WERI-Rb-1 (cell line): ENCODE data around the gene NUDCD3.

Experiments used
- DNase-seq: peaks from one replicate; pipeline ENCODE4 v3.0.0-alpha.2; 2020
- H3K27ac ChIP-seq: fragments of 250-450 bp; sonication (Bioruptor Pico); 2 replicates; pipeline ENCODE4 v1.5.1; 2020; ENCODE audit warnings: mild to moderate bottlenecking, moderate library complexity
- H3K27me3 ChIP-seq: fragments of 250-450 bp; sonication (Bioruptor Pico); 2 replicates; pipeline ENCODE4 v1.5.1; 2021; ENCODE audit warnings: mild to moderate bottlenecking, low read depth, moderate library complexity; ENCODE audit not compliant: insufficient read depth, severe bottlenecking
- H3K36me3 ChIP-seq: fragments of 250-450 bp; sonication (Bioruptor Pico); 2 replicates; pipeline ENCODE4 v1.5.1; 2020; ENCODE audit warnings: mild to moderate bottlenecking, moderate library complexity
- H3K4me3 ChIP-seq: 2 replicates; pipeline ENCODE4 v1.5.1; 2011; ENCODE audit warnings: low read depth, mild to moderate bottlenecking, control low read depth, low read length
- H3K9me3 ChIP-seq: fragments of 250-450 bp; sonication (Bioruptor Pico); 2 replicates; pipeline ENCODE4 v1.5.1; 2021; ENCODE audit warnings: mild to moderate bottlenecking, moderate library complexity; ENCODE audit not compliant: severe bottlenecking
- TF ChIP-seq, protein P1 (sequence below): IDR thresholded peaks from 2 replicates; pipeline ENCODE4 v1.5.1; 2011; ENCODE audit warnings: low read depth, mild to moderate bottlenecking, control low read depth, inconsistent platforms, low read length

Gene NUDCD3

DNA sequence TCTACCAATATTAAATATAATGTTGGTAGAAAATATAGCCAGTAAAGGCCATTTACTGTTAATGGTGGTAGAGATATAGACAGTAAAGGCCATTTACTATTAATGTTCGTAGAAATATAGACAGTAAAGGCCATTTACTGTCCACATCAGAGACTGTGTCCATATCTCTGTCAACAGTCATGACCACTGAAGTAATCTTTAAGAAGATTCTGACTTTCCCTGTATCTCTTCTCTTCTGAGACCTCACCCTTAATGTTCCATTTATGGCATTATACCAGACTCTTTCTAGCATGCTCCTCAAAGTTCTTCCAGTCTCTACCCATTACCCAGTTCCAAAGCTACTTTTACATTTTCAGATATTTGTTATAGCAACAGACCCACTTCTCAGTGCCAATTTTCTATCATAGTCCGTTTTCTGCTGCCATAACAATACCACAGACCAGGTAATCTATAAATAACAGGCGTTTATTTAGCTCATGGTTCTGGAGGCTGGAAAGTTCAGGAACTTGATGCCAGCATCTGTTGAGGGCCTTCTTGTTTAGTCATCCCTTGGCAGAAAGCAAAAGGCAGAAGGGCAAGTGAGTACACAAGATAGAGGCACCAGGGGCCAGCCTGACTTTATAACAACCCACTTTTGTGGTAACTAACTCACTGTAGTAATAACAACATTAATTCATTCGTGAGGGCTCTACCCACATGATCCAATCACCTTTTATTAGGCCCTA, 7.9 kb upstream of the NUDCD3 start:
- Histone ChIP-seq H3K4me3 (no peak overlapping the region), H3K36me3 (no peaks in the 10 kb centered on the region), H3K9me3 (no peaks in the 10 kb centered on the region), H3K27ac (no peak overlapping the region), H3K27me3 (no peaks in the 10 kb centered on the region)
- DNase-seq: no peak
- TF ChIP-seq, protein P1, sequence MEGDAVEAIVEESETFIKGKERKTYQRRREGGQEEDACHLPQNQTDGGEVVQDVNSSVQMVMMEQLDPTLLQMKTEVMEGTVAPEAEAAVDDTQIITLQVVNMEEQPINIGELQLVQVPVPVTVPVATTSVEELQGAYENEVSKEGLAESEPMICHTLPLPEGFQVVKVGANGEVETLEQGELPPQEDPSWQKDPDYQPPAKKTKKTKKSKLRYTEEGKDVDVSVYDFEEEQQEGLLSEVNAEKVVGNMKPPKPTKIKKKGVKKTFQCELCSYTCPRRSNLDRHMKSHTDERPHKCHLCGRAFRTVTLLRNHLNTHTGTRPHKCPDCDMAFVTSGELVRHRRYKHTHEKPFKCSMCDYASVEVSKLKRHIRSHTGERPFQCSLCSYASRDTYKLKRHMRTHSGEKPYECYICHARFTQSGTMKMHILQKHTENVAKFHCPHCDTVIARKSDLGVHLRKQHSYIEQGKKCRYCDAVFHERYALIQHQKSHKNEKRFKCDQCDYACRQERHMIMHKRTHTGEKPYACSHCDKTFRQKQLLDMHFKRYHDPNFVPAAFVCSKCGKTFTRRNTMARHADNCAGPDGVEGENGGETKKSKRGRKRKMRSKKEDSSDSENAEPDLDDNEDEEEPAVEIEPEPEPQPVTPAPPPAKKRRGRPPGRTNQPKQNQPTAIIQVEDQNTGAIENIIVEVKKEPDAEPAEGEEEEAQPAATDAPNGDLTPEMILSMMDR: no peak

DNA sequence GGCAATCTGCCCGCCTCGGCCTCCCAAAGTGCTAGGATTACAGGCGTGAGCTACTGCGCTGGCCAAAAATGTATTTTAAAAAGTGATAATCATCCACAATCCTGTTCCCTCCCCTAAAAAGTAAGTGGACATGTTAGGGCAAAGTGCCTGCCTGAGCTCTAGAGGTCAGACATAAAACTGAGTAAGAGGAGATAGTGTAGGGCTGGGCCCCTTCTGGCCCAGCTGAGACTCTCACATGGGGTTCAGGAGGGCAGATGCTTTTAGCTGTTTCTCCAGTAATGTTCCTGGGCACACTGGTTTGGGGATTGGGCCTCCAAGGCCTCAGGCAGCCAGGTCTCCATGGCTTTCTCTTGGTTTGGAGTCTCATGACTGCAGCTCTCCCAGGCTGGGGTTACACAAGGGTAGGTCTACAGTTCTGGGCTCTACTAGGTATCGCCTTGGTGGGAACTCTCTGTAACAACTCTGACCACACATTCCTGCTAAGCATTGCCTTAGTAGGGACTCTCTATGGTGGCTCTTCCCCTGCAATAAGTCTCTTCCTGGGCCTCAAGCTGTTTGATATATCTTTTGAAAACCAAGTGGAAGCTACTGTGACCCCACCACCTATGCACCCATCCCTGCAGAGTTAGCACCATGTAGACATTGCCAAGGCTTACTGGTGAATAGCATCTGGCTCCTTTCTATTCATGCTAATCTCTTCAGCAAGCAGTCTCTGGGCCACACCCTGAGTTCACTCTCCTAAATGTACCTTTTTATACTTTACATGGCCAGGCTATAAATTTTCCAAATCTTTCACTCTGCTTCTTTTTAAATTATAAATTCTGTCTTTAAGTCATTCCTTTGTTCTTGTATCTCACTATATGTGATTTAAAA, 6.9 kb upstream of the NUDCD3 start:
- Histone ChIP-seq H3K4me3 (no peak overlapping the region), H3K9me3 (no peaks in the 10 kb centered on the region), H3K36me3 (no peaks in the 10 kb centered on the region), H3K27me3 (no peaks in the 10 kb centered on the region), H3K27ac (no peak overlapping the region)
- TF ChIP-seq, protein P1: no peak
- no peak for DNase-seq

DNA sequence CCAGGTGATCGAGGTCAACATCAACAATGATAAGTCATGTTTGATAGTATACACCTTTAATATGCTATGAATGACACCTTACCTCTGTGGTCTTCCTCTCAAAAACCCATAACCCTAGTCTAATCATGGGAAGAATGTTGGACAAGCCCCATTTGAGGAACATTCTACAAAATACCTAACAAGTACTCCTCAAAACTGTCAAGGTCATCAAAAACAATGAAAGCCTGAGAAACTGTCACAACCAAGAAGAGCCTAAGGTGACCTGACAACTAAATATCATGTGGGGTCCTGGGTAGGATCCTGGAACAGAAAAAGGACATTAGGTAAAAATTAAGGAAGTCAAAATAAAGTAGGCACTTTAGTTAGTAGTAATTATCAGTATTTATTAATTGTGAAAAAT, 5.9 kb upstream of the NUDCD3 start:
- Histone ChIP-seq H3K4me3 (no peak overlapping the region), H3K27ac (no peak overlapping the region), H3K9me3 (no peaks in the 10 kb centered on the region), H3K27me3 (no peaks in the 10 kb centered on the region), H3K36me3 (no peaks in the 10 kb centered on the region)
- TF ChIP-seq, protein P1: no peak
- DNase-seq: no peak

DNA sequence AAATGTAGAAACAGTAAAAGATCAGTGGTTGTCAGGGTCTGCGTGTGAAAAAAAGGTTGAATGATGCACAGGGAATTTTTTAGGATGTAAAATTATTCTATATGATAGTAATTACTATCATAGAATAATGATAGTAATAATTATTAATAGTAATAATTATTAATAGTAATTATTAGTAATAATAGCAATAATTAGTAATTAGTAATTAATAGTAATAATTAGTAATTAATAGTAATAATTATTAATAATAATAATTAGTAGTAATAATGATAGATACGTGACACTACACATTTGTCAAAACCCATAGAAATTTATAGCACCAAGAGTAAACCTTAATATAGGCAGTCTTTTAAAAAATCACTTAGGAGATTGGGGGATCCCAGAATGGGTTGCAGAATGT, 4.5 kb upstream of the NUDCD3 start:
- Histone ChIP-seq H3K27ac (no peak overlapping the region), H3K36me3 (no peaks in the 10 kb centered on the region), H3K27me3 (no peaks in the 10 kb centered on the region), H3K9me3 (no peaks in the 10 kb centered on the region), H3K4me3 (no peak overlapping the region)
- TF ChIP-seq, protein P1: no peak
- no peak for DNase-seq

DNA sequence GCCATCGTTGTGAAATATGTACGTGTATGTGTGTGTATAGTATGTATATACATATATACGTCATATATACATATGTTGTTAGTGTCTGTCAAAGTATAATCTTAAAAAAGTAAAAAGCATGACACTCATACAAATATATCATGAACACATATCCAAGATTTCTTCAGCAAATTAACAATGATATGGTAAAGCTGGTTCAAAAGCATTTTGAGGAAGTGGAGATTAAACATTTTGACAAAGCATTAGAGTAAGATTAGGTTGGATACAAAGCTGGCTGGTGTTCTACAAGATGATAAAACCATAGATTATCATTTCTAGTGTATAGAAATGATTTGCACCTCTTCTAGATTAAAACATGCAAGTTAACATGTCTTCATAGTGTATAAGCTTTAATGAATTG, 771 bp upstream of the NUDCD3 start:
- Histone ChIP-seq H3K27ac (peak overlapping the region; percentile 99), H3K4me3 (peak overlapping the region; percentile 72), H3K27me3 (no peaks in the 10 kb centered on the region), H3K9me3 (no peaks in the 10 kb centered on the region), H3K36me3 (no peaks in the 10 kb centered on the region)
- TF ChIP-seq, protein P1: no peak
- DNase-seq: no peak
